ENCODE measurements around the gene KCTD5.

DNA sequence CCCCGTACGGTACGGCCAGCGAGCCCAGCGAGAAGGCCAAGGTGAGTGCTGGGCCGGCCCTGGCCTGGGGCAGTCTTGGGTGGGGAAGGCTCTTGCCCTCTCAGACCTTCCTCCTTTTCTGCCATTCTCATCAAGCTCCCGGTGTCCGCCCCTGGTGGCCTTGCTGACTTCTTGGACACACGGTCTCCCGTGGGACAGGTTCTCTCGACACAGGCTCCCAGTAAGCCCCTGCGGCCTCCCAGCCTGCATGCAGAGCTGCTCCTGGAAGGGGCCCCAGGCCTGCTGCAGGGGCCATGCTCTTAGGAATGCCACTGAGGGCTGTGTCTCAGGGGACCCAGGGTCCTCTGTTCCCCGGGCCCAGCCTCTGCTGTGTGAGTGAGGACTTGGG lies 20.1 kb downstream of the KCTD5 start:
- no peak for TF ChIP-seq CTCF (IDR thresholded peaks at IDR 0.05)
- no peak for TF ChIP-seq POLR2A (IDR thresholded peaks at IDR 0.05)
